Sciatic nerve (tissue), 2 donors: Measurements from ENCODE around the gene TIAM1. TPM values are rescaled to one million over a fixed set of nuclear protein-coding genes. Genes with fewer than 3 reads are reported as not detected.
A peak's percentile ranks its signal among the peaks of the same experiment; 100 is the strongest.

Experiments used
- ATAC-seq: fragments of 200-7000 bp; cut with Tn5 transposase; one replicate; pipeline ENCODE4 v1.9.1; 2020; ENCODE audit warnings: mild to moderate bottlenecking, moderate library complexity
- DNase-seq: peaks from one replicate; pipeline ENCODE4 v3.0.0-alpha.2; 2020; ENCODE audit warnings: low spot score
- intact Hi-C: fragments of 100-400 bp; cut with DNase I; formaldehyde crosslinking; loops from one replicate; pipeline ENCODE4 v1.14.2; 2022
- total RNA-seq: library from RNA; stranded (reverse); fragmentation: NEBNext Ultra II Directional; extraction: Animal tissue kit (Norgen Biotek cat#: 25700); gene quantifications from one replicate; pipeline ENCODE4 v1.2.1, GENCODE V29; 2021
- donor health status: DM: no; HTN: no; CAD: no.
- donor health status: DM: no; HTN: no; CAD: no.

TIAM1 gene
- total RNA-seq, 1 donor from 2014 or later: 40.2 TPM

- no peak for ATAC-seq
- no peak for DNase-seq
- intact Hi-C loops: no loop called here
These were observed 45.3 kb downstream of the TIAM1 start for GRCh38 chr21:31298618-31299269.

GRCh38 chr21:31297806-31298205 lies 46.3 kb downstream of the TIAM1 start:
- ATAC-seq: no peak
- intact Hi-C loops: no loop called here
- DNase-seq: no peak

GRCh38 chr21:31295676-31296075 lies 48.4 kb downstream of the TIAM1 start:
- intact Hi-C loops: no loop called here
- DNase-seq: no peak
- ATAC-seq: no peak

- DNase-seq (no peak), ATAC-seq (no peak)
- intact Hi-C loops: no loop called here
These were observed 49.4 kb downstream of the TIAM1 start for GRCh38 chr21:31294691-31295090.

GRCh38 chr21:31293986-31294385 lies 50.1 kb downstream of the TIAM1 start:
- ATAC-seq: no peak
- intact Hi-C loops: no loop called here
- DNase-seq: no peak

- intact Hi-C loops: no loop called here
- peak; percentile 72 for ATAC-seq
- DNase-seq: no peak
These were observed 53.3 kb downstream of the TIAM1 start for GRCh38 chr21:31290765-31291164.

GRCh38 chr21:31289702-31290101 lies 54.4 kb downstream of the TIAM1 start:
- intact Hi-C loops: no loop called here
- no peak for DNase-seq
- no peak for ATAC-seq

GRCh38 chr21:31288191-31288590 lies 55.9 kb downstream of the TIAM1 start:
- intact Hi-C loops: no loop called here
- DNase-seq (no peak), ATAC-seq (no peak)

- no peak for ATAC-seq
- intact Hi-C loops: no loop called here
- DNase-seq: no peak
These were observed 56.9 kb downstream of the TIAM1 start for GRCh38 chr21:31287201-31287600.

- intact Hi-C loops: no loop called here
- no peak for DNase-seq
- ATAC-seq: no peak
These were observed 57.4 kb downstream of the TIAM1 start for GRCh38 chr21:31286621-31287020.

GRCh38 chr21:31284797-31285397 lies 59.2 kb downstream of the TIAM1 start:
- intact Hi-C loops: no loop called here
- DNase-seq (no peak), ATAC-seq (no peak)

- intact Hi-C loops: no loop called here
- ATAC-seq (no peak), DNase-seq (no peak)
These were observed 61.0 kb downstream of the TIAM1 start for GRCh38 chr21:31283025-31283424.

- peak; percentile 88 for ATAC-seq
- intact Hi-C loops: no loop called here
These were observed 61.9 kb downstream of the TIAM1 start for GRCh38 chr21:31282095-31282709.

GRCh38 chr21:31281561-31281960 lies 62.5 kb downstream of the TIAM1 start:
- intact Hi-C loops: no loop called here
- ATAC-seq: no peak

More at GRCh38 chr21:31282095-31282709, 61.9 kb downstream of the TIAM1 start:
- no peak for DNase-seq

GRCh38 chr21:31279986-31280385 lies 64.1 kb downstream of the TIAM1 start:
- intact Hi-C loops: no loop called here
- DNase-seq (no peak), ATAC-seq (no peak)

More at GRCh38 chr21:31281561-31281960, 62.5 kb downstream of the TIAM1 start:
- no peak for DNase-seq

- no peak for DNase-seq
- no peak for ATAC-seq
- intact Hi-C loops: no loop called here
These were observed 64.8 kb downstream of the TIAM1 start for GRCh38 chr21:31279214-31279613.

- no peak for ATAC-seq
- intact Hi-C loops: no loop called here
- no peak for DNase-seq
These were observed 65.4 kb downstream of the TIAM1 start for GRCh38 chr21:31278511-31279130.

- ATAC-seq (no peak), DNase-seq (no peak)
- intact Hi-C loops: no loop called here
These were observed 67.4 kb downstream of the TIAM1 start for GRCh38 chr21:31276663-31277062.

GRCh38 chr21:31275901-31276300 lies 68.2 kb downstream of the TIAM1 start:
- DNase-seq: no peak
- no peak for ATAC-seq
- intact Hi-C loops: no loop called here

- no peak for DNase-seq
- intact Hi-C loops: no loop called here
- ATAC-seq: no peak
These were observed 70.8 kb downstream of the TIAM1 start for GRCh38 chr21:31273278-31273677.
